Ascending aorta (tissue), 2 donors: ENCODE data around the gene CYTH1. TPM values are rescaled to one million over a fixed set of nuclear protein-coding genes. Genes with fewer than 3 reads are reported as not detected.
"Not testable (repeated sequence)": the region's sequence is repeated elsewhere in the genome, so short reads cannot be mapped to it uniquely, and the experiment has no call there.

Experiments used
- DNase-seq, 2 donors: peaks; one replicate each; pipeline ENCODE4 v3.0.0-alpha.2; 2019; ENCODE audit warnings: low spot score in 2 of 2
- H3K27ac ChIP-seq, 2 donors: fragments of 200-600 bp; sonication (generic); one replicate each; pipeline ENCODE4 v1.5.1; 2016 to 2017; ENCODE audit warnings: mild to moderate bottlenecking in 1 of 2
- H3K27me3 ChIP-seq: fragments of 200-600 bp; sonication (generic); one replicate; pipeline ENCODE4 v1.5.1; 2017
- H3K36me3 ChIP-seq, 2 donors: fragments of 200-600 bp; sonication (generic); one replicate each; pipeline ENCODE4 v1.5.1; 2016
- H3K4me1 ChIP-seq, 2 donors: fragments of 200-600 bp; sonication (generic); one replicate each; pipeline ENCODE4 v1.5.1; 2016 to 2017; ENCODE audit warnings: mild to moderate bottlenecking in 1 of 2
- H3K4me3 ChIP-seq, 2 donors: fragments of 200-600 bp; sonication (generic); one replicate each; pipeline ENCODE4 v1.5.1; 2016 to 2017; ENCODE audit warnings: mild to moderate bottlenecking in 1 of 2
- H3K9me3 ChIP-seq, 2 donors: fragments of 200-600 bp; sonication (generic); one replicate each; pipeline ENCODE4 v1.5.1; 2016
- CTCF ChIP-seq, 3 experiments: fragments of 200-600 bp in 2 of 3; fragments of 450-650 bp in 1 of 3; sonication (generic) in 2 of 3; IDR thresholded peaks; one replicate each; pipeline ENCODE4 v1.5.1; 2016 to 2019; ENCODE audit warnings: antibody characterized with exemption in 3 of 3, mild to moderate bottlenecking in 1 of 3, moderate library complexity in 1 of 3
- intact Hi-C: fragments of 100-400 bp; cut with DNase I; formaldehyde crosslinking; loops from one replicate; pipeline ENCODE4 v1.15.1; 2023
- total RNA-seq: library from RNA; depleted of rRNA; stranded (reverse); fragments of >200 nt; gene quantifications from one replicate; pipeline ENCODE4 v1.1.0, GENCODE V29; 2016

Gene CYTH1
- total RNA-seq, 1 donor from 2014 or later, result 46.5 TPM

DNA sequence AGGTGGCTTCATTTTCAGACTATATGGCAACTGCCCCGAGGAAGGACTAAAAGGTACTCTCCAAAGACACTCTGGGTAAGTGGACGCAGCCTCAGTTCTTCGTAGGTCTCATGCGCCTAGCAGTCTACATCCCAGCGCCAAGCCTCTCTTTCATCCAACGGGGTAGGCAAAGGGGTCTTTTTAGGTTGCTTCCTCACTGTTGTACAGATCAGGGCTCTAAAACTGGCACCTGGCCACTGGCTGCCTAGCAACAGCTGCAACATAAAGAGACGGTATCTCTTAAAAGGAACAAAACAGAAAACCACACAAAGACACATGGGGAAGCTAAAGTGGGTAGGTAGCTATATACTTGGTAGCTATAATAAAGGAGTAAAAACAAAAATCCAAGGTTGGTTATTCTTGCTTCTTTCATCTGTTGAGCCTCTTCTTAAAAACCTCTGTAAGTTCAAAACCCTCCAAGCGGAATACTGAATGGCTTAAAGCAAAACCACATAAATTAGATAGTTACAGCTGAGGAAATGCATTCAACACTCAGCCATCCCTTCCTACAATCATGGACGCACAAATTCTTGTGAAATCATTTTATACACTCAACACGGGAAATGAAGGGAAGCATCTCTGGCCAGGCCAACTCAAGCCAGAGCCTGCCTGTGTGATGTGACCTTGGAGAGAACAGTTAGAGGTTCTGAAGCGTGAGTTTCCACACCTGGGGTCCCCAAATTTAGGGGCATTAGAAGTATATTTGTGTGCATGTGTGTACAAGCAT lies 22.7 kb downstream of the CYTH1 start:
- Histone ChIP-seq H3K4me3 (no peak overlapping the region), H3K27me3 (no peaks in the 10 kb centered on the region), H3K4me1 (no peaks in the 10 kb centered on the region), H3K36me3 (no peaks in the 10 kb centered on the region), H3K9me3 (no peaks in the 10 kb centered on the region), H3K27ac (no peak overlapping the region)
- no peak for DNase-seq
- intact Hi-C loops, result no loop called here
- TF ChIP-seq CTCF (IDR thresholded peaks at IDR 0.05), result no peak

GRCh38 chr17:78753316-78754250 lies 28.5 kb downstream of the CYTH1 start:
- intact Hi-C loops, result no loop called here
- Histone ChIP-seq H3K4me1 (no peaks in the 10 kb centered on the region), H3K27me3 (no peaks in the 10 kb centered on the region), H3K36me3 (no peaks in the 10 kb centered on the region), H3K9me3 (no peaks in the 10 kb centered on the region), H3K4me3 (no peak overlapping the region), H3K27ac (no peak overlapping the region)
- no peak for DNase-seq
- no peak for TF ChIP-seq CTCF (IDR thresholded peaks at IDR 0.05)

GRCh38 chr17:78751447-78752161 lies 30.5 kb downstream of the CYTH1 start:
- peaks cover 0 to 2% of the 10 kb centered on the region in 2 donors for H3K4me1 ChIP-seq
- no peak overlapping the region for H3K27ac ChIP-seq
- H3K36me3 ChIP-seq, result no peaks in the 10 kb centered on the region
- H3K9me3 ChIP-seq, result no peaks in the 10 kb centered on the region
- H3K27me3 ChIP-seq, result no peaks in the 10 kb centered on the region
- DNase-seq, result no peak
- intact Hi-C loops, result no loop called here
- no peak overlapping the region for H3K4me3 ChIP-seq
- no peak for TF ChIP-seq CTCF (IDR thresholded peaks at IDR 0.05)

GRCh38 chr17:78751000-78751399 lies 31.1 kb downstream of the CYTH1 start:
- intact Hi-C loops, H3K4me1 ChIP-seq, H3K4me3 ChIP-seq, H3K9me3 ChIP-seq, DNase-seq, H3K36me3 ChIP-seq, H3K27ac ChIP-seq, H3K27me3 ChIP-seq: not testable (repeated sequence)

GRCh38 chr17:78748730-78749317 lies 33.2 kb downstream of the CYTH1 start:
- TF ChIP-seq CTCF (IDR thresholded peaks at IDR 0.05), result no peak
- H3K27ac ChIP-seq, result peak overlapping the region in 1 of 2 donors; percentile 32
- DNase-seq, result peak; percentile 65 to 74
- no peaks in the 10 kb centered on the region for H3K27me3 ChIP-seq
- peaks cover 0 to 2% of the 10 kb centered on the region in 2 donors for H3K4me1 ChIP-seq
- H3K9me3 ChIP-seq, result no peaks in the 10 kb centered on the region
- H3K4me3 ChIP-seq, result no peak overlapping the region
- intact Hi-C loops, result no loop called here
- peaks cover 0 to under 1% of the 10 kb centered on the region in 2 donors for H3K36me3 ChIP-seq
